ENCODE measurements around the gene EIF4E1B. TPM values are rescaled to one million over a fixed set of nuclear protein-coding genes. Genes with fewer than 3 reads are reported as not detected.

The EIF4E1B gene
- polyA plus RNA-seq, 1 donor from 2014 or later: 0.82 TPM

- H3F3A ChIP-seq (ENCODE audit: insufficient read depth, low read length, poor library complexity, severe bottlenecking): no peaks in the 10 kb centered on the region
- H4K20me1 ChIP-seq (ENCODE audit: insufficient read depth): no peaks in the 10 kb centered on the region
- H3K9me3 ChIP-seq (ENCODE audit: low read length): no peaks in the 10 kb centered on the region
- no peak overlapping the region for H3K4me3 ChIP-seq (ENCODE audit: low read length)
- H2AFZ ChIP-seq (ENCODE audit: low read depth, low read length): no peak overlapping the region
- H3K27me3 ChIP-seq (ENCODE audit: insufficient read depth, low read depth, low read length): no peaks in the 10 kb centered on the region
- H3K9me2 ChIP-seq (ENCODE audit: insufficient read depth, low read length): no peaks in the 10 kb centered on the region
- H3K9ac ChIP-seq (ENCODE audit: low read length): no peak overlapping the region
- no peak for TF ChIP-seq TAF1 (IDR thresholded peaks at IDR 0.05; ENCODE audit: low read depth)
- no peak for TF ChIP-seq RAD21 (conservative IDR thresholded peaks at IDR 0.05)
- TF ChIP-seq MXI1 (conservative IDR thresholded peaks at IDR 0.05; ENCODE audit: poor library complexity, severe bottlenecking): no peak
- TF ChIP-seq EP300 (conservative IDR thresholded peaks at IDR 0.05; ENCODE audit: poor library complexity, severe bottlenecking): no peak
- no peak for TF ChIP-seq SMC3 (conservative IDR thresholded peaks at IDR 0.05; ENCODE audit: poor library complexity)
- no peak for TF ChIP-seq REST (IDR thresholded peaks at IDR 0.05; ENCODE audit: borderline replicate concordance)
- no peaks in the 10 kb centered on the region for H3K36me3 ChIP-seq (ENCODE audit: insufficient read depth, low read length)
- no peaks in the 10 kb centered on the region for H3K79me2 ChIP-seq (replicated peaks; ENCODE audit: insufficient read depth, low read length)
- H3K4me2 ChIP-seq (ENCODE audit: low read length): no peak overlapping the region
- H3K27ac ChIP-seq (ENCODE audit: low read length): no peak overlapping the region
Measured at GRCh38 chr5:176654856-176655255, 24.4 kb downstream of the EIF4E1B start.

GRCh38 chr5:176656467-176656990, 26.1 kb downstream of the EIF4E1B start:
- Histone ChIP-seq H3K4me3 (ENCODE audit: low read length) (no peak overlapping the region), H3K36me3 (ENCODE audit: insufficient read depth, low read length) (no peaks in the 10 kb centered on the region), H3K27ac (ENCODE audit: low read length) (no peak overlapping the region), H4K20me1 (ENCODE audit: insufficient read depth) (no peaks in the 10 kb centered on the region), H3K79me2 (replicated peaks; ENCODE audit: insufficient read depth, low read length) (no peaks in the 10 kb centered on the region), H2AFZ (ENCODE audit: low read depth, low read length) (no peak overlapping the region), H3K9me2 (ENCODE audit: insufficient read depth, low read length) (no peaks in the 10 kb centered on the region), H3K9ac (ENCODE audit: low read length) (no peak overlapping the region), H3K9me3 (ENCODE audit: low read length) (no peaks in the 10 kb centered on the region), H3F3A (ENCODE audit: insufficient read depth, low read length, poor library complexity, severe bottlenecking) (no peaks in the 10 kb centered on the region), H3K4me2 (ENCODE audit: low read length) (no peak overlapping the region), H3K27me3 (ENCODE audit: insufficient read depth, low read depth, low read length) (no peaks in the 10 kb centered on the region)
- TF ChIP-seq EP300 (conservative IDR thresholded peaks at IDR 0.05; ENCODE audit: poor library complexity, severe bottlenecking) (no peak), POLR2AphosphoS5 (IDR thresholded peaks at IDR 0.05) (no peak), MXI1 (conservative IDR thresholded peaks at IDR 0.05; ENCODE audit: poor library complexity, severe bottlenecking) (no peak), TAF1 (IDR thresholded peaks at IDR 0.05; ENCODE audit: low read depth) (no peak), CTCF (IDR thresholded peaks at IDR 0.05; ENCODE audit: poor library complexity, severe bottlenecking) (no peak), SMC3 (conservative IDR thresholded peaks at IDR 0.05; ENCODE audit: poor library complexity) (no peak), EZH2 (IDR thresholded peaks at IDR 0.05; ENCODE audit: borderline replicate concordance, insufficient read depth, low read length, poor library complexity, severe bottlenecking) (no peak), REST (IDR thresholded peaks at IDR 0.05; ENCODE audit: borderline replicate concordance) (no peak), RAD21 (conservative IDR thresholded peaks at IDR 0.05) (no peak)

Data from neural cell (in vitro differentiated cells).